GM12878 (cell line): ENCODE measurements around the gene MRPL2. TPM values are rescaled to one million over a fixed set of nuclear protein-coding genes. Genes with fewer than 3 reads are reported as not detected.

Experiments used
- ATAC-seq: fragments of 200-7000 bp; cut with Tn5 transposase; 3 replicates; pipeline ENCODE4 v1.9.1; 2020; ENCODE audit warnings: mild to moderate bottlenecking, moderate library complexity
- BruUV-seq: library from RNA; stranded (reverse); fragments of 400-500 nt; replicated peaks from 2 replicates; lab custom pipeline; 2021; lab: Mats Ljungman, UMichigan
- CTCF ChIA-PET: fragments of 300-600 bp; sonication (Branson Sonifier 250); formaldehyde crosslinking; extraction: SDS; loops from one replicate; lab custom pipeline; 2021; ENCODE audit warnings: inconsistent platforms; lab: Yijun Ruan, JAX
- POLR2A ChIA-PET: fragments of 350-600 bp; formaldehyde crosslinking; extraction: SDS; loops from one replicate; lab custom pipeline; 2021; ENCODE audit warnings: inconsistent platforms; lab: Charles Lee
- RAD21 ChIA-PET: fragments of 300-600 bp; sonication (Branson Sonifier 250); formaldehyde crosslinking; loops from one replicate; lab custom pipeline; 2023; ENCODE audit warnings: antibody characterized with exemption; ENCODE audit not compliant: unreplicated experiment; lab: Charles Lee
- SMC1A ChIA-PET: fragments of 300-600 bp; sonication (Branson Sonifier 250); formaldehyde crosslinking; loops from one replicate; lab custom pipeline; 2023; ENCODE audit not compliant: unreplicated experiment, uncharacterized antibody; lab: Charles Lee
- DNase-seq: peaks from one replicate; pipeline ENCODE4 v3.0.0-alpha.2; 2011; ENCODE audit warnings: low read depth, low spot score
- FAIRE-seq: peaks from 3 replicates; lab custom pipeline; 2011; peaks lifted over from hg19 to GRCh38; lab: Jason Lieb, UNC
- H2AFZ ChIP-seq: 2 replicates; pipeline ENCODE4 v1.6.0; 2011; ENCODE audit warnings: low read depth, low read length, control low read depth; ENCODE audit not compliant: control insufficient read depth
- H3K27ac ChIP-seq: 2 replicates; pipeline ENCODE4 v1.5.1; 2011; ENCODE audit warnings: control low read depth; ENCODE audit not compliant: control insufficient read depth, insufficient read depth
- H3K27me3 ChIP-seq, 2 experiments: replicated peaks in 1 of 2; 2 replicates each; pipeline versions ENCODE4 v1.6.0 to v1.6.1; 2011; ENCODE audit warnings: low read length in 1 of 2; ENCODE audit not compliant: control insufficient read depth in 2 of 2, insufficient read depth in 2 of 2
- H3K36me3 ChIP-seq, 2 experiments: 2 replicates each; pipeline ENCODE4 v1.5.1; 2011; ENCODE audit warnings: low read length in 1 of 2; ENCODE audit not compliant: control insufficient read depth in 2 of 2, insufficient read depth in 2 of 2
- H3K4me1 ChIP-seq: 2 replicates; pipeline ENCODE4 v1.6.1; 2011; ENCODE audit warnings: mild to moderate bottlenecking, low read length, moderate library complexity, mixed read lengths; ENCODE audit not compliant: control insufficient read depth, insufficient read depth
- H3K4me2 ChIP-seq: 2 replicates; pipeline ENCODE4 v1.6.0; 2011; ENCODE audit warnings: control low read depth; ENCODE audit not compliant: control insufficient read depth, insufficient read depth
- H3K4me3 ChIP-seq: fragments of 200-600 bp; sonication (generic); 2 replicates; pipeline ENCODE4 v1.5.1; 2016
- H3K79me2 ChIP-seq: 2 replicates; pipeline ENCODE4 v1.6.0; 2011; ENCODE audit warnings: low read length; ENCODE audit not compliant: control insufficient read depth, insufficient read depth
- H3K9ac ChIP-seq: 2 replicates; pipeline ENCODE4 v1.8.0; 2011; ENCODE audit warnings: low read length, control low read depth, mixed read lengths; ENCODE audit not compliant: control insufficient read depth, insufficient read depth
- H3K9me3 ChIP-seq: replicated peaks from 3 replicates; pipeline ENCODE4 v1.5.1; 2011; ENCODE audit warnings: mild to moderate bottlenecking, low read length; ENCODE audit not compliant: control insufficient read depth, insufficient read depth
- H4K20me1 ChIP-seq: 2 replicates; pipeline ENCODE4 v1.6.0; 2011; ENCODE audit not compliant: control insufficient read depth, insufficient read depth
- BCLAF1 ChIP-seq: fragments of 450-650 bp; IDR thresholded peaks from 2 replicates; pipeline ENCODE4 v1.6.1; 2017; ENCODE audit warnings: antibody characterized with exemption, mild to moderate bottlenecking, moderate library complexity
- CBX5 ChIP-seq: sonication (generic); IDR thresholded peaks from 2 replicates; pipeline ENCODE4 v1.6.1; 2016; ENCODE audit warnings: low read depth, moderate library complexity, mild to moderate bottlenecking, inconsistent platforms
- EZH2 ChIP-seq: IDR thresholded peaks from 2 replicates; pipeline ENCODE4 v1.6.1; 2012; ENCODE audit warnings: low read depth, mild to moderate bottlenecking, control low read depth, inconsistent platforms, low read length, borderline replicate concordance; ENCODE audit not compliant: control insufficient read depth
- HDAC6 ChIP-seq: fragments of 200-600 bp; sonication (generic); IDR thresholded peaks from one replicate; pipeline ENCODE4 v1.8.0; 2017; ENCODE audit warnings: antibody characterized with exemption; ENCODE audit not compliant: unreplicated experiment
- HDGF ChIP-seq: fragments of 450-650 bp; IDR thresholded peaks from 2 replicates; pipeline ENCODE4 v1.6.1; 2016; ENCODE audit warnings: antibody characterized with exemption
- PAX5 ChIP-seq: IDR thresholded peaks from 2 replicates; pipeline ENCODE4 v1.6.1; 2011; ENCODE audit warnings: low read depth, low read length, borderline replicate concordance
- RAD51 ChIP-seq: fragments of 450-650 bp; IDR thresholded peaks from 2 replicates; pipeline ENCODE4 v1.6.1; 2016; ENCODE audit warnings: moderate library complexity, mild to moderate bottlenecking, inconsistent platforms
- SMAD5 ChIP-seq: IDR thresholded peaks from 2 replicates; pipeline ENCODE4 v1.6.1; 2016; ENCODE audit warnings: antibody characterized with exemption, low read depth
- STAT1 ChIP-seq: fragments of 450-650 bp; conservative IDR thresholded peaks from 2 replicates; pipeline ENCODE4 v1.6.1; 2014; ENCODE audit warnings: antibody characterized with exemption, mild to moderate bottlenecking
- ZNF207 ChIP-seq: fragments of 450-650 bp; IDR thresholded peaks from 2 replicates; pipeline ENCODE4 v1.6.1; 2014; ENCODE audit warnings: antibody characterized with exemption, mild to moderate bottlenecking, borderline replicate concordance
- ZNF24 ChIP-seq: fragments of 450-650 bp; IDR thresholded peaks from 2 replicates; pipeline ENCODE4 v1.6.1; 2017; ENCODE audit warnings: antibody characterized with exemption, mild to moderate bottlenecking
- WGBS: methylation state at CpG from one replicate; pipeline ENCODE4 v1.1.6; 2016; ENCODE audit warnings: low lambda C conversion rate; ENCODE audit not compliant: insufficient replicate concordance, insufficient coverage; ENCODE audit errors: missing lambda C conversion rate; 5-methylcytosine and 5-hydroxymethylcytosine counted together
- in situ Hi-C: fragments of 300-500 bp; cut with MboI; formaldehyde crosslinking; loops from 9 replicates; pipeline ENCODE4 v1.14.3; 2018; ENCODE audit warnings: mixed read lengths
- intact Hi-C: fragments of 100-400 bp; cut with micrococcal nuclease; formaldehyde crosslinking; loops from one replicate; pipeline ENCODE4 v1.14.2; 2022; ENCODE audit not compliant: unreplicated experiment
- polyA plus RNA-seq, 11 experiments: library from polyadenylated mRNA; depleted of rRNA in 4 of 11; unstranded in 6 of 11; stranded (reverse) in 5 of 11; fragments of >200 nt; fragmentation: Nextera tagmentation in 4 of 11; fragmentation: Illumina TruSeq in 1 of 11; extraction: Ambion mirVana in 4 of 11; extraction: Trizol in 1 of 11; gene quantifications; 1 replicate in 1 of 11; 2 replicates in 10 of 11; pipeline versions ENCODE4 v1.2.1 to v1.2.3, GENCODE V29; 2011 to 2016; ENCODE audit warnings: inconsistent platforms in 2 of 11, missing spikeins in 2 of 11, low read depth in 1 of 11
- total RNA-seq, 4 experiments: library from RNA; depleted of rRNA in 3 of 4; stranded (reverse); fragments of >200 nt in 3 of 4; fragmentation: Illumina TruSeq in 1 of 4; extraction: Trizol in 1 of 4; gene quantifications; 2 replicates each; pipeline versions ENCODE4 v1.2.1 to v1.2.3, GENCODE V29; 2013 to 2021
- TF ChIP-seq, protein P1 (sequence below): fragments of 150-350 bp; IDR thresholded peaks from 2 replicates; pipeline ENCODE4 v1.6.1; 2016; ENCODE audit warnings: low read depth, low read length
- TF ChIP-seq, protein P2 (sequence below): IDR thresholded peaks from 2 replicates; pipeline ENCODE4 v1.6.1; 2012; ENCODE audit warnings: low read depth, low read length, improper control_type of control experiment

The MRPL2 gene
- total and polyA plus RNA-seq, 10 of the 15 experiments (the other 5 are each of a cell fraction or from before 2014, with no cell fraction given) = 29.7 to 125 (median 50.2) TPM

DNA sequence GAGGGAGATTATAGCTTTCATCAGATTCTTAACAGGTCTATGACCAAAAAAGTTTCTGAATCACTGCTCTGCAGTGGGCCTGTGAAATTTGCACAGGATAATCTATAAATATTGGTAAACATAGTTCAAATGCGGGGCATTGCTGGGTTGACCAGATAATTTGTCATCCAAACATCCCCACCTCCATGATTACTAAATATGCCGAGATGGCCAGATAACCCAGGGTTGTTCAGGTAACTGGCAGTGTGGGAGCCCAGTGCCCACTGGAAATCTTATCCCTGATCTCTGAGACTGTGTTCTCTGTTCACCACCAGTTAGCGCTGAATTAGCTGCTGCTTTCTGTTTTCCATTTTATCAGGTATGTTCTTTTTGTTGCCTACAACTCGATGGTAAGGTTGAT, 38.3 kb upstream of the MRPL2 start (continued):
- TF ChIP-seq, protein P1, sequence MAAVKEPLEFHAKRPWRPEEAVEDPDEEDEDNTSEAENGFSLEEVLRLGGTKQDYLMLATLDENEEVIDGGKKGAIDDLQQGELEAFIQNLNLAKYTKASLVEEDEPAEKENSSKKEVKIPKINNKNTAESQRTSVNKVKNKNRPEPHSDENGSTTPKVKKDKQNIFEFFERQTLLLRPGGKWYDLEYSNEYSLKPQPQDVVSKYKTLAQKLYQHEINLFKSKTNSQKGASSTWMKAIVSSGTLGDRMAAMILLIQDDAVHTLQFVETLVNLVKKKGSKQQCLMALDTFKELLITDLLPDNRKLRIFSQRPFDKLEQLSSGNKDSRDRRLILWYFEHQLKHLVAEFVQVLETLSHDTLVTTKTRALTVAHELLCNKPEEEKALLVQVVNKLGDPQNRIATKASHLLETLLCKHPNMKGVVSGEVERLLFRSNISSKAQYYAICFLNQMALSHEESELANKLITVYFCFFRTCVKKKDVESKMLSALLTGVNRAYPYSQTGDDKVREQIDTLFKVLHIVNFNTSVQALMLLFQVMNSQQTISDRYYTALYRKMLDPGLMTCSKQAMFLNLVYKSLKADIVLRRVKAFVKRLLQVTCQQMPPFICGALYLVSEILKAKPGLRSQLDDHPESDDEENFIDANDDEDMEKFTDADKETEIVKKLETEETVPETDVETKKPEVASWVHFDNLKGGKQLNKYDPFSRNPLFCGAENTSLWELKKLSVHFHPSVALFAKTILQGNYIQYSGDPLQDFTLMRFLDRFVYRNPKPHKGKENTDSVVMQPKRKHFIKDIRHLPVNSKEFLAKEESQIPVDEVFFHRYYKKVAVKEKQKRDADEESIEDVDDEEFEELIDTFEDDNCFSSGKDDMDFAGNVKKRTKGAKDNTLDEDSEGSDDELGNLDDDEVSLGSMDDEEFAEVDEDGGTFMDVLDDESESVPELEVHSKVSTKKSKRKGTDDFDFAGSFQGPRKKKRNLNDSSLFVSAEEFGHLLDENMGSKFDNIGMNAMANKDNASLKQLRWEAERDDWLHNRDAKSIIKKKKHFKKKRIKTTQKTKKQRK = no peak
- no peak for TF ChIP-seq ZNF24
- no peak for TF ChIP-seq ZNF207
- no peak for TF ChIP-seq CBX5
- no peak for TF ChIP-seq EZH2

DNA sequence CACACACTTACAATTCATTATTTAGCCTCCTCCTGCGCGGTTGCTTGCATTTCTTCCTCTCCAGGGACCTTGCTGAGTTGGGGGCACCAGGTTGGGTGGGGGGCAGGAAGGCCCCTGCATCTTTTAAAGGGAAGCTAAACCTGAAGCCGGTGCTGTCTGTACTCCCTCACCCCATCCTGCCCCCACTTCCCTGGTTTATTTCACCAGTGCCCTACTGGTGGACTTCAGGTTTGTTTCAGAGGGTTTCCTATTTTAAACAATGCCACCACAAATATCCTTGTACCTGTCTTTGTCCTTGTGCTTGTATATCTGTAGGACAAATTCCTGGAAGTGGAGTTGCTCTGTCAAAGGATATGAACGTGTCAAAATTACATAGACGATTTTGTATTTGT, 37.9 kb upstream of the MRPL2 start:
- Histone ChIP-seq H3K9ac (peak overlapping the region; percentile 53; the same call in 1 of the 2 replicates), H3K36me3 (no peaks in the 10 kb centered on the region), H3K4me3 (no peak overlapping the region), H3K4me1 (peaks cover 19% of the 10 kb centered on the region), H3K27me3 (no peaks in the 10 kb centered on the region), H4K20me1 (no peaks in the 10 kb centered on the region), H3K79me2 (no peaks in the 10 kb centered on the region), H3K4me2 (peak overlapping the region; percentile 51), H2AFZ (peak overlapping the region; percentile 83), H3K9me3 (no peaks in the 10 kb centered on the region), H3K27ac (peak overlapping the region; percentile 57; the same call in 1 of the 2 replicates)
- 75% methylated on average over 5 of the region's 5 CpGs for WGBS
- ChIA-PET SMC1A (interaction anchor here (1.0 to 3.2 kb wide), 6 partner anchors 10 to 50 kb away, joined by 3 to 20 read pairs (median 3); no protein-coding TSS in a partner anchor), CTCF (interaction anchor here (1.1 to 2.2 kb wide), 6 partner anchors 8 to 50 kb away, joined by 3 to 9 read pairs (median 4); no protein-coding TSS in a partner anchor), POLR2A (interaction anchor here (0.5 to 3.2 kb wide), 8 partner anchors 10 to 168 kb away, joined by 3 to 12 read pairs (median 3); partner anchors contain the start of gene CNPY3), RAD21 (interaction anchor here (1.0 to 3.1 kb wide), 6 partner anchors 11 to 196 kb away, joined by 3 to 12 read pairs (median 4); partner anchors contain the start of genes KLC4 and MRPL2)
- DNase-seq = no peak
- FAIRE-seq = no peak
- intact Hi-C loops (no loop called here), in situ Hi-C loops (no loop called here)
- TF ChIP-seq RAD51 (no peak), PAX5 (no peak), HDGF (no peak), STAT1 (no peak), BCLAF1 (no peak), HDAC6 (no peak), SMAD5 (no peak)
- TF ChIP-seq, protein P2, sequence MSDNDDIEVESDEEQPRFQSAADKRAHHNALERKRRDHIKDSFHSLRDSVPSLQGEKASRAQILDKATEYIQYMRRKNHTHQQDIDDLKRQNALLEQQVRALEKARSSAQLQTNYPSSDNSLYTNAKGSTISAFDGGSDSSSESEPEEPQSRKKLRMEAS = no peak
- peak; percentile 29 for ATAC-seq
- BruUV-seq = no TSS peak
